ENCODE data around the gene CLASRP. TPM values are rescaled to one million over a fixed set of nuclear protein-coding genes. Genes with fewer than 3 reads are reported as not detected.

The CLASRP gene
- total RNA-seq, 1 experiment from 2014 or later = 87.1 TPM

- peaks cover 44 to 53% of the 10 kb centered on the region in 2 experiments for H3K4me1 Mint-ChIP-seq
- H3K9me3 Mint-ChIP-seq = no peaks in the 10 kb centered on the region; a peak in 1 of 5 replicates
- H3K79me2 ChIP-seq (ENCODE audit: insufficient read depth, low read length) = peaks cover 7% of the 10 kb centered on the region; the same call in 1 of the 2 replicates
- H3K9me3 ChIP-seq (ENCODE audit: control insufficient read depth, low read depth, low read length) = no peaks in the 10 kb centered on the region
- H3K4me2 ChIP-seq (ENCODE audit: insufficient read depth, insufficient read length, low read length) = peak overlapping the region; percentile 33
- H4K5ac ChIP-seq (ENCODE audit: insufficient read length, low read depth, low read length) = no peak overlapping the region
- H3K14ac ChIP-seq (ENCODE audit: insufficient read depth, low read length) = peak overlapping the region; percentile 64; the same call in 1 of the 2 replicates
- H3K27ac Mint-ChIP-seq = peak overlapping the region in 2 of 3 experiments; percentile 78 to 96; a peak in 6 of 7 replicates
- DNase-seq = no peak
- no peak overlapping the region for H2AK5ac ChIP-seq (ENCODE audit: insufficient read length, low read length)
- no peak overlapping the region for H3K4ac ChIP-seq (ENCODE audit: low read depth, low read length)
- no peak overlapping the region for H2BK20ac ChIP-seq (ENCODE audit: low read depth, low read length, poor library complexity, severe bottlenecking)
- H3K23me2 ChIP-seq (ENCODE audit: insufficient read length, low read depth, low read length, poor library complexity, severe bottlenecking) = peaks cover 20% of the 10 kb centered on the region
- no CpG with 5 or more reads among the region's 10 CpGs for WGBS (ENCODE audit: extremely low coverage, insufficient read length, low lambda C conversion rate)
- H3K27ac ChIP-seq (ENCODE audit: insufficient read length, low read depth, low read length) = no peak overlapping the region
- H3K9ac ChIP-seq (ENCODE audit: extremely low read depth, insufficient read length, low read length) = peak overlapping the region; percentile 40
- no peak overlapping the region for H4K91ac ChIP-seq (ENCODE audit: insufficient read length, low read depth, low read length)
- H4K8ac ChIP-seq (replicated peaks; ENCODE audit: insufficient read length, low read depth, low read length) = no peak overlapping the region
- H2BK120ac ChIP-seq (ENCODE audit: low read depth, low read length, poor library complexity, severe bottlenecking) = no peak overlapping the region
- H4K20me1 ChIP-seq (ENCODE audit: control insufficient read depth, insufficient read depth, insufficient read length) = no peaks in the 10 kb centered on the region
- no peak overlapping the region for H2BK15ac ChIP-seq (ENCODE audit: low read depth, low read length)
- H3T11ph ChIP-seq (ENCODE audit: low read length) = no peak overlapping the region
- H3K27me3 ChIP-seq (ENCODE audit: insufficient read depth, low read length) = no peaks in the 10 kb centered on the region
- peak overlapping the region; percentile 99 for H3K4me3 Mint-ChIP-seq
- no peak overlapping the region for H2BK12ac ChIP-seq (ENCODE audit: insufficient read length, low read depth, low read length)
- peaks cover 4% of the 10 kb centered on the region for H3K79me1 ChIP-seq (ENCODE audit: insufficient read depth, low read depth, low read length, poor library complexity, severe bottlenecking)
- H3K18ac ChIP-seq (ENCODE audit: insufficient read length, low read depth, low read length) = peak overlapping the region; percentile 50
- TF ChIP-seq CTCF (conservative IDR thresholded peaks at IDR 0.05) = no peak
- peaks cover 10% of the 10 kb centered on the region; the same call in 1 of the 2 replicates for H3K4me1 ChIP-seq (ENCODE audit: insufficient read depth, low read length)
- H3K36me3 Mint-ChIP-seq (ENCODE audit: insufficient read depth in 1 of 3, low read depth in 3 of 3) = peaks cover 13 to 33% (median 27%) of the 10 kb centered on the region in 3 experiments; a peak in 6 of 7 replicates
- H3K23ac ChIP-seq (ENCODE audit: insufficient read length, low read depth, low read length) = no peak overlapping the region
- no peak overlapping the region for H2BK5ac ChIP-seq (ENCODE audit: insufficient read length, low read length)
- no peaks in the 10 kb centered on the region; the same call in 1 of the 2 replicates for H3K27me3 Mint-ChIP-seq (ENCODE audit: low read depth)
- H2AFZ ChIP-seq (ENCODE audit: low read length) = no peak overlapping the region
- no peak overlapping the region for H3K56ac ChIP-seq (ENCODE audit: insufficient read length, low read depth, low read length)
These were observed 39.7 kb downstream of the CLASRP start for GRCh38 chr19:45078390-45079062.
